Esophagus muscularis mucosa (tissue), 4 donors: ENCODE measurements around the gene ZNF695. TPM values are rescaled to one million over a fixed set of nuclear protein-coding genes. Genes with fewer than 3 reads are reported as not detected.
A peak's percentile ranks its signal among the peaks of the same experiment; 100 is the strongest.
"Not testable (repeated sequence)": the region's sequence is repeated elsewhere in the genome, so short reads cannot be mapped to it uniquely, and the experiment has no call there.

Experiments used
- DNase-seq: peaks from one replicate; pipeline ENCODE4 v3.0.0-alpha.2; 2017; ENCODE audit errors: extremely low spot score
- H3K27ac ChIP-seq, 4 donors: fragments of 200-600 bp; sonication (generic); replicated peaks in 1 of 4; 1 replicate in 3 of 4; 2 replicates in 1 of 4; pipeline ENCODE4 v1.5.1; 2016 to 2019; ENCODE audit warnings: mild to moderate bottlenecking in 1 of 4
- H3K27me3 ChIP-seq, 4 donors: fragments of 200-600 bp; sonication (generic); one replicate each; pipeline versions ENCODE4 v1.5.1 to v1.6.0; 2016 to 2019
- H3K36me3 ChIP-seq, 4 donors: fragments of 200-600 bp; sonication (generic); one replicate each; pipeline ENCODE4 v1.5.1; 2016 to 2019
- H3K4me1 ChIP-seq, 4 donors: fragments of 200-600 bp; sonication (generic); one replicate each; pipeline ENCODE4 v1.5.1; 2016 to 2019
- H3K4me3 ChIP-seq, 4 donors: fragments of 200-600 bp; sonication (generic); 1 replicate in 2 of 4; 2 replicates in 2 of 4; pipeline ENCODE4 v1.5.1; 2016 to 2019; ENCODE audit warnings: mild to moderate bottlenecking in 4 of 4, moderate library complexity in 1 of 4
- H3K9me3 ChIP-seq, 4 donors: fragments of 200-600 bp; sonication (generic); 1 replicate in 3 of 4; 2 replicates in 1 of 4; pipeline ENCODE4 v1.5.1; 2016 to 2019
- EP300 ChIP-seq: sonication (generic); formaldehyde crosslinking; IDR thresholded peaks from one replicate; pipeline ENCODE4 v1.6.1; 2017; ENCODE audit warnings: antibody characterized with exemption
- POLR2A ChIP-seq: fragments of 450-650 bp; IDR thresholded peaks from one replicate; pipeline ENCODE4 v1.6.1; 2017; ENCODE audit warnings: antibody characterized with exemption, moderate library complexity, mild to moderate bottlenecking, low read depth
- POLR2AphosphoS5 ChIP-seq, 2 donors: sonication (generic); formaldehyde crosslinking; IDR thresholded peaks; one replicate each; pipeline ENCODE4 v1.6.1; 2017; ENCODE audit warnings: antibody characterized with exemption in 2 of 2
- WGBS: methylation state at CpG from one replicate; pipeline ENCODE4 v1.1.5; 2018; 5-methylcytosine and 5-hydroxymethylcytosine counted together
- intact Hi-C: fragments of 100-400 bp; cut with DNase I; formaldehyde crosslinking; loops from one replicate; pipeline ENCODE4 v1.15.1; 2023
- total RNA-seq, 4 donors: library from RNA; depleted of rRNA; stranded (reverse); fragments of >200 nt; gene quantifications; one replicate each; pipeline versions ENCODE4 v1.1.0 to v1.2.1, GENCODE V29; 2016
- TF ChIP-seq, protein P1 (sequence below), 3 experiments: fragments of 200-600 bp in 2 of 3; fragments of 450-650 bp in 1 of 3; sonication (generic) in 2 of 3; IDR thresholded peaks; one replicate each; pipeline ENCODE4 v1.5.1; 2017 to 2019; ENCODE audit warnings: antibody characterized with exemption in 3 of 3, mild to moderate bottlenecking in 2 of 3, moderate library complexity in 1 of 3

The ZNF695 gene
- total RNA-seq, 4 donors from 2014 or later, result not detected

DNA sequence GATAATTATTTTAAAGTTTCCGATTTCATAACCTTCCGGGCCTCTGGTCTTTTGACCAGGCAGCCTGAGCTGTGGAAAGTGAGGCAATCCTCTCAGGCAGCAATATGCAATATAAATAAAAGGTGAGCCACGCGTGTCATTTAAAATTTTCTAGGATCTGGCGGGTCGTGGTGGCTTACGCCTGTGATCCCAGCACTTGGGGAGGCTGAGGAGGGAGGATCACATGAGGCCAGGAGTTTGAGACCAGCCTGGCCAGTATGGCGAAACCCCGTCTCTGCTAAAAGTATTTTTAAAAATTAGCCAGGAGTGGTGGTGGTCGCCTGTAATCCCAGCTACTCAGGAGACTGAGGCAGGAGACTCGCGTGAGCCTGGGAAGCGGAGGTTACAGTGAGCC lies 546 bp upstream of the ZNF695 start:
- 88% methylated on average over 13 of the region's 13 CpGs for WGBS
- Histone ChIP-seq H3K9me3 (peaks cover 0 to 15% (median 8%) of the 10 kb centered on the region in 4 donors), H3K27me3 (peaks cover 0 to 7% (median 0%) of the 10 kb centered on the region in 4 donors), H3K36me3 (no peaks in the 10 kb centered on the region), H3K27ac (no peak overlapping the region), H3K4me3 (peak overlapping the region; percentile 59 to 71 (median 67)), H3K4me1 (peaks cover 0 to 16% (median 10%) of the 10 kb centered on the region in 4 donors)
- no peak for DNase-seq
- TF ChIP-seq POLR2A (no peak), EP300 (no peak)
- TF ChIP-seq, protein P1, sequence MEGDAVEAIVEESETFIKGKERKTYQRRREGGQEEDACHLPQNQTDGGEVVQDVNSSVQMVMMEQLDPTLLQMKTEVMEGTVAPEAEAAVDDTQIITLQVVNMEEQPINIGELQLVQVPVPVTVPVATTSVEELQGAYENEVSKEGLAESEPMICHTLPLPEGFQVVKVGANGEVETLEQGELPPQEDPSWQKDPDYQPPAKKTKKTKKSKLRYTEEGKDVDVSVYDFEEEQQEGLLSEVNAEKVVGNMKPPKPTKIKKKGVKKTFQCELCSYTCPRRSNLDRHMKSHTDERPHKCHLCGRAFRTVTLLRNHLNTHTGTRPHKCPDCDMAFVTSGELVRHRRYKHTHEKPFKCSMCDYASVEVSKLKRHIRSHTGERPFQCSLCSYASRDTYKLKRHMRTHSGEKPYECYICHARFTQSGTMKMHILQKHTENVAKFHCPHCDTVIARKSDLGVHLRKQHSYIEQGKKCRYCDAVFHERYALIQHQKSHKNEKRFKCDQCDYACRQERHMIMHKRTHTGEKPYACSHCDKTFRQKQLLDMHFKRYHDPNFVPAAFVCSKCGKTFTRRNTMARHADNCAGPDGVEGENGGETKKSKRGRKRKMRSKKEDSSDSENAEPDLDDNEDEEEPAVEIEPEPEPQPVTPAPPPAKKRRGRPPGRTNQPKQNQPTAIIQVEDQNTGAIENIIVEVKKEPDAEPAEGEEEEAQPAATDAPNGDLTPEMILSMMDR (IDR thresholded peaks at IDR 0.05), result no peak
- intact Hi-C loops, result no loop called here

DNA sequence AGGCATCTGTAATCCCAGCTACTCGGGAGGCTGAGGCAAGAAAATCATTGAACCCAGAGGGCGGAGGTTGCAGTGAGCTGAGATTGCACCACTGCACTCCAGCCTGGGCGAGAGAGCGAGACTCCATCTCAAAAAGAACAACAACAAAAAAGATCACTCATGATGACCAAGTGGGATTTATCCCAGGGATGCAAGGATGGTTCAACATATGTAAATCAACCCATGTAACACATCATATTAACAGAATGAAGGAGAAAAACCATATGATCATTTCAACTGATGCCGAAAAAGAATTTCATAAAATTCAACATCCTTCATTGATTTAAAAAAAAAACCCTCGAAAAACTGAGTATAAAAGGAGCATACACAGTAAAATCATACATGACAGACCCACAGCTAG lies 3.8 kb downstream of the ZNF695 start:
- H3K27me3 ChIP-seq, H3K27ac ChIP-seq, DNase-seq, H3K4me3 ChIP-seq, H3K36me3 ChIP-seq, intact Hi-C loops: not testable (repeated sequence)
- peaks cover 0 to 16% (median 10%) of the 10 kb centered on the region in 4 donors for H3K4me1 ChIP-seq
- H3K9me3 ChIP-seq, result peaks cover 0 to 25% (median 11%) of the 10 kb centered on the region in 4 donors
- WGBS, result over 99% methylated on average over 6 of the region's 6 CpGs

DNA sequence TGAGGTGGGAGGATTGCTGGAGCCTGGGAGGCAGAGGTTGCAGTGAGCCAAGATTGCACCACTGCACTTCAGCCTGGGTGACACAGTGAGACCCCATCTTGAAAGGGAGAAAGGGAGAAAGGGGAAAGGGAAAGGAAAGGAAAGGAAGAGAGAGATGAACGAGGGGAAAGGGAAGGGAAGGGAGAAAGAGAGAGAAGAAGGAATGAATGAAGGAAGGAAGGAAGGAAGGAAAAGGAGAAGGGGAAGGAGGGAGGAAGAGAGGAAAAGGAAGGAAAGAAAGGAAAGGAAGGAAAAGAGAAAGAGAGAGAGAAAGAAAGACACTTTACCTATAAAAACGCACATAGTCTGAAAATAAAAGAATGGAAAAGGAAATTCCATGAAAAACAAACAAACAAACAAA lies 18.0 kb downstream of the ZNF695 start:
- TF ChIP-seq POLR2A (no peak), EP300 (no peak), POLR2AphosphoS5 (IDR thresholded peaks at IDR 0.05) (no peak)
- TF ChIP-seq, protein P1 (IDR thresholded peaks at IDR 0.05), result no peak
- intact Hi-C loops, result no loop called here
- WGBS, result 94% methylated on average over 2 of the region's 2 CpGs
- no peak for DNase-seq
- Histone ChIP-seq H3K9me3 (peaks cover 0 to 87% (median 71%) of the 10 kb centered on the region in 4 donors), H3K36me3 (no peaks in the 10 kb centered on the region), H3K4me1 (no peaks in the 10 kb centered on the region), H3K27ac (no peak overlapping the region), H3K27me3 (no peaks in the 10 kb centered on the region), H3K4me3 (no peak overlapping the region)

DNA sequence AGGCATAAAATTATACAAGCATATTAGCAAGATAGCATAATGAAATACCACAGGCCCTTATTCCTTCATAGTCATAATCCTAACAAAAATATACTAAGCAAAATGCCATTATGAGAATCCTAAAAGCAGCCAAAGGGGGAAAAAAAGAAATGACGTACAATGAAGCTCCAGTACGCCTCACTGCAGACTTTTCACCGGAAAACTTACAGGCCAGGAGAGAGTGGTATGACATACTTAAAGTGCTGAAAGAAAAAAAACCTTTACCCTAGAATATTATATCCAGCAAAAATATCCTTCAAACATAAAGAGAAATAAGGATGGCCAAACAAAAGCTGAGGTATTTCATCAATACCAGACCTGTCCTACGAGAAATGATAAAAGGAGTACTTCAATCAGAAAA lies 19.5 kb downstream of the ZNF695 start:
- no peaks in the 10 kb centered on the region for H3K36me3 ChIP-seq
- WGBS, result 96% methylated on average over 4 of the region's 4 CpGs
- no peak overlapping the region for H3K27ac ChIP-seq
- DNase-seq, result no peak
- H3K27me3 ChIP-seq, result no peaks in the 10 kb centered on the region
- intact Hi-C loops, result no loop called here
- H3K4me1 ChIP-seq, result no peaks in the 10 kb centered on the region
- H3K9me3 ChIP-seq, result peaks cover 0 to 94% (median 85%) of the 10 kb centered on the region in 4 donors
- TF ChIP-seq POLR2A (no peak), EP300 (no peak)
- H3K4me3 ChIP-seq, result no peak overlapping the region

DNA sequence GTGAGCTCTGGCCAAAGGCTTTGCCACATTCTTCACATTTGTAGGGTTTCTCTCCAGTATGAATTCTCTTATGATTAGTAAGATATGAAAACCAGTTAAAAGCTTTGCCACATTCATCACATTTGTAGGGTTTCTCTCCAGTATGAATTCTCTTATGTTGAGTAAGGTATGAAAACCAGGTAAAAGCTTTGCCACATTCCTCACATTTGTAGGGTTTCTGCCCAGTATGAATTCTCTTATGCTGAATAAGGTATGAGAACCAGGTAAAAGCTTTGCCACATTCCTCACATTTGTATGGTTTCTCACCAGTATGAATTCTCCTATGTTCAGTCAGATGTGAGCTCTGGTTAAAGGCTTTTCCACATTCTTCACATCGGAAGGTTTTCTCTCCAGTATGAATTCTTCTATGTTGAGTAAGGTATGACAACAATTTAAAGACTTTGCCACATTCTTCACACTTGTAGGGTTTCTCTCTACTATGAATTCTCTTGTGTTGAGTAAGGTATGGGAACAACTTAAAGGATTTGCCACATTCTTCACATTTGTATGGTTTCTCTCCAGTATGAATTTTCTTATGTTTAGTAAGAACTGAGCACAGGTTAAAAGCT lies 20.7 kb downstream of the ZNF695 start:
- no peak overlapping the region for H3K27ac ChIP-seq
- no peak for DNase-seq
- H3K4me1 ChIP-seq, result no peaks in the 10 kb centered on the region
- no peaks in the 10 kb centered on the region for H3K27me3 ChIP-seq
- no peak overlapping the region for H3K4me3 ChIP-seq
- TF ChIP-seq POLR2AphosphoS5 (IDR thresholded peaks at IDR 0.05) (no peak), POLR2A (no peak), EP300 (no peak)
- TF ChIP-seq, protein P1 (IDR thresholded peaks at IDR 0.05), result no peak
- H3K36me3 ChIP-seq, result no peaks in the 10 kb centered on the region
- 94% methylated on average over 1 of the region's 1 CpG for WGBS
- intact Hi-C loops, result no loop called here
- H3K9me3 ChIP-seq, result peaks cover 0 to 95% (median 85%) of the 10 kb centered on the region in 4 donors

DNA sequence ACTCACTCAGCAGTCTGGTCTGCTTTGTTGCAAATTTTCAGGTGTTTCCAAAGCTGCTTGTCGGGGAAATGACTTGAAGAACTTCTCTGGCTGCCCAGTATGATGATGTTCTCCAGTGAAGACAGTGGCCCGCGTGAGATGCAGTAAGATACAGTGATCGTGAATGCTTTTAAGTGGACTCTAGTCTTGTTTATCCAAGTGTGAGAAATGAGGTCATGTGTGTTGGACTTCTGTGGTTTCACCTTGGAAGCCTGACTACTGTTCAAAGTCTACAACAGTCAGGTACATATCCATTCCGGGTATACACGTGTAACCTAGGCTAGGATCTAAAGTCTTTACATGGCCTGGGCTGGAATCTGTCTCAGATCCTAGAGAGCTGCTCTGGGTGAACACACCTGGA lies 29.1 kb downstream of the ZNF695 start:
- no peak overlapping the region for H3K27ac ChIP-seq
- no peak overlapping the region for H3K4me3 ChIP-seq
- no peak for TF ChIP-seq POLR2A
- TF ChIP-seq, protein P1 (IDR thresholded peaks at IDR 0.05), result no peak
- no peak for TF ChIP-seq POLR2AphosphoS5 (IDR thresholded peaks at IDR 0.05)
- no peak for TF ChIP-seq EP300
- intact Hi-C loops, result no loop called here
- H3K9me3 ChIP-seq, result peaks cover 0 to 28% (median 18%) of the 10 kb centered on the region in 4 donors
- no peaks in the 10 kb centered on the region for H3K4me1 ChIP-seq
- DNase-seq, result no peak
- 95% methylated on average over 6 of the region's 6 CpGs for WGBS
- H3K27me3 ChIP-seq, result no peaks in the 10 kb centered on the region
- H3K36me3 ChIP-seq, result no peaks in the 10 kb centered on the region
